Endothelial cell of umbilical vein (primary cell): ENCODE measurements around the gene DDX24. TPM values are rescaled to one million over a fixed set of nuclear protein-coding genes. Genes with fewer than 3 reads are reported as not detected.

ENCODE experiments used
- BruUV-seq: library from RNA; stranded (reverse); fragments of 400-500 nt; replicated peaks from 2 replicates; lab custom pipeline; 2021; lab: Mats Ljungman, UMichigan
- CTCF ChIA-PET: fragments of 300-600, 350-600 bp; sonication (Branson Sonifier 250); formaldehyde crosslinking; loops from one replicate; lab custom pipeline; 2021; ENCODE audit warnings: antibody characterized with exemption, inconsistent platforms; lab: Charles Lee
- POLR2A ChIA-PET: fragments of 300-600, 350-600 bp; sonication (Branson Sonifier 250); formaldehyde crosslinking; loops from one replicate; lab custom pipeline; 2021; ENCODE audit warnings: antibody characterized with exemption, inconsistent platforms; lab: Charles Lee
- DNase-seq: peaks from one replicate; pipeline ENCODE4 v3.0.0-alpha.2; 2011; ENCODE audit warnings: low read depth, low spot score
- FAIRE-seq: peaks from 2 replicates; lab custom pipeline; 2011; peaks lifted over from hg19 to GRCh38; lab: Jason Lieb, UNC
- H2AFZ ChIP-seq: 2 replicates; pipeline ENCODE4 v1.6.0; 2012; ENCODE audit warnings: low read depth, low read length, control low read depth, inconsistent platforms
- H3K27ac ChIP-seq: 2 replicates; pipeline ENCODE4 v1.5.1; 2011; ENCODE audit warnings: low read depth, mild to moderate bottlenecking, control low read depth, low read length, moderate library complexity; ENCODE audit not compliant: insufficient read depth
- H3K27me3 ChIP-seq, 2 experiments: 2 replicates each; pipeline versions ENCODE4 v1.6.0 to v1.6.1; 2011; ENCODE audit warnings: low read length in 2 of 2, mixed read lengths in 1 of 2; ENCODE audit not compliant: control insufficient read depth in 2 of 2, insufficient read depth in 2 of 2
- H3K36me3 ChIP-seq, 2 experiments: 2 replicates in 1 of 2; 3 replicates in 1 of 2; pipeline ENCODE4 v1.5.1; 2011; ENCODE audit warnings: low read length in 2 of 2, mild to moderate bottlenecking in 1 of 2, moderate library complexity in 1 of 2; ENCODE audit not compliant: control insufficient read depth in 2 of 2, insufficient read depth in 2 of 2; ENCODE audit errors: extremely low read depth in 1 of 2
- H3K4me1 ChIP-seq: 3 replicates; pipeline ENCODE4 v1.5.1; 2011; ENCODE audit warnings: mild to moderate bottlenecking, low read length; ENCODE audit not compliant: control insufficient read depth, insufficient read depth; ENCODE audit errors: extremely low read depth
- H3K4me2 ChIP-seq: 2 replicates; pipeline ENCODE4 v1.6.1; 2011; ENCODE audit warnings: low read length, control low read depth, mixed read lengths; ENCODE audit not compliant: insufficient read depth
- H3K4me3 ChIP-seq, 3 experiments: fragments of 200-600 bp in 1 of 3; sonication (generic), shearing (Covaris generic) in 1 of 3; replicated peaks in 1 of 3; 2 replicates each; pipeline ENCODE4 v1.5.1; 2011 to 2016; ENCODE audit warnings: control low read depth in 3 of 3, low read length in 3 of 3, mild to moderate bottlenecking in 2 of 3, inconsistent platforms in 1 of 3, low read depth in 1 of 3, moderate library complexity in 1 of 3; ENCODE audit not compliant: insufficient read depth in 1 of 3
- H3K79me2 ChIP-seq: 2 replicates; pipeline ENCODE4 v1.6.0; 2012; ENCODE audit warnings: low read length, inconsistent platforms; ENCODE audit not compliant: control insufficient read depth, insufficient read depth
- H3K9ac ChIP-seq: replicated peaks from 2 replicates; pipeline ENCODE3; 2011; ENCODE audit warnings: low read length, control low read depth; ENCODE audit not compliant: insufficient read depth; ENCODE audit errors: extremely low read depth
- H3K9me1 ChIP-seq: replicated peaks from 3 replicates; pipeline ENCODE4 v1.6.0; 2011; ENCODE audit warnings: mild to moderate bottlenecking, low read length; ENCODE audit not compliant: control insufficient read depth, insufficient read depth; ENCODE audit errors: extremely low read depth
- H3K9me3 ChIP-seq: replicated peaks from 2 replicates; pipeline ENCODE4 v1.5.1; 2012; ENCODE audit warnings: low read length, inconsistent platforms; ENCODE audit not compliant: control insufficient read depth, insufficient read depth
- H4K20me1 ChIP-seq: replicated peaks from 2 replicates; pipeline ENCODE3; 2011; ENCODE audit warnings: mild to moderate bottlenecking, low read length; ENCODE audit not compliant: control insufficient read depth, insufficient read depth; ENCODE audit errors: extremely low read depth
- CTCF ChIP-seq, 2 donors: IDR thresholded peaks; 1 replicate in 1 of 2; 2 replicates in 1 of 2; pipeline ENCODE4 v1.5.1; 2011; ENCODE audit warnings: low read length in 2 of 2, mild to moderate bottlenecking in 2 of 2, moderate library complexity in 2 of 2, control low read depth in 1 of 2, inconsistent platforms in 1 of 2, low read depth in 1 of 2; ENCODE audit not compliant: insufficient read depth in 1 of 2; ENCODE audit errors: extremely low read depth in 1 of 2
- EZH2 ChIP-seq: IDR thresholded peaks from 2 replicates; pipeline ENCODE4 v1.6.1; 2012; ENCODE audit warnings: borderline replicate concordance, low read depth, mild to moderate bottlenecking, moderate library complexity, low read length, inconsistent platforms; ENCODE audit not compliant: severe bottlenecking
- FOS ChIP-seq: IDR thresholded peaks from 2 replicates; pipeline ENCODE4 v1.6.1; 2011; ENCODE audit warnings: mild to moderate bottlenecking, low read length, moderate library complexity, borderline replicate concordance; ENCODE audit not compliant: insufficient read depth
- GATA2 ChIP-seq: IDR thresholded peaks from 2 replicates; pipeline ENCODE4 v1.7.0; 2011; ENCODE audit warnings: low read depth, mild to moderate bottlenecking, moderate library complexity, mixed read lengths, low read length; ENCODE audit not compliant: insufficient read length, insufficient read depth
- JUN ChIP-seq: IDR thresholded peaks from 2 replicates; pipeline ENCODE4 v1.6.1; 2011; ENCODE audit warnings: borderline replicate concordance, low read depth; ENCODE audit not compliant: insufficient read length, insufficient read depth
- MAX ChIP-seq: IDR thresholded peaks from 2 replicates; pipeline ENCODE4 v1.6.1; 2011; ENCODE audit not compliant: insufficient read depth, insufficient read length
- MYC ChIP-seq: IDR thresholded peaks from one replicate; pipeline ENCODE4 v1.6.1; 2011; ENCODE audit warnings: mild to moderate bottlenecking, low read depth, low read length
- POLR2A ChIP-seq: IDR thresholded peaks from 2 replicates; pipeline ENCODE4 v1.6.1; 2012; ENCODE audit warnings: low read depth, mild to moderate bottlenecking, control low read depth, low read length
- POLR2AphosphoS5 ChIP-seq: IDR thresholded peaks from 2 replicates; pipeline ENCODE4 v1.6.1; 2012; ENCODE audit warnings: low read depth, mild to moderate bottlenecking, control low read depth, low read length, moderate library complexity; ENCODE audit not compliant: insufficient read depth
- dilution Hi-C: fragments of 300-500 bp; cut with MboI; formaldehyde crosslinking; loops from one replicate; pipeline ENCODE4 v1.15.0; 2019; ENCODE audit warnings: low sequenced_read_pairs; ENCODE audit not compliant: extremely low pct_ligation_motif_present
- intact Hi-C: fragments of 100-400 bp; cut with micrococcal nuclease; formaldehyde crosslinking; loops from one replicate; pipeline ENCODE4 v1.10.0; 2022
- polyA plus RNA-seq, 4 experiments: library from polyadenylated mRNA; depleted of rRNA in 3 of 4; stranded (reverse) in 3 of 4; unstranded in 1 of 4; fragments of >200 nt; gene quantifications; 2 replicates each; pipeline versions ENCODE4 v1.2.1 to v1.2.3, GENCODE V29; 2011 to 2012; ENCODE audit warnings: missing spikeins in 1 of 4
- total RNA-seq: library from RNA; stranded (reverse); gene quantifications from 2 replicates; pipeline ENCODE4 v1.2.3, GENCODE V29; 2021

DDX24 gene
- total and polyA plus RNA-seq, 2 donors (not counting 3 experiments of a cell fraction or from before 2014, with no cell fraction given): 88.3 to 141 TPM

- dilution Hi-C loops (no loop called here), intact Hi-C loops (no loop called here)
- no peaks in the 10 kb centered on the region for H3K9me1 ChIP-seq
- H3K4me1 ChIP-seq: no peaks in the 10 kb centered on the region
- no peak for TF ChIP-seq POLR2AphosphoS5
- TF ChIP-seq FOS: no peak
- no peak for TF ChIP-seq MAX
- TF ChIP-seq JUN: no peak
- no peak for TF ChIP-seq EZH2
- TF ChIP-seq CTCF (IDR thresholded peaks at IDR 0.05; ENCODE audit: extremely low read depth in 1 of 2, insufficient read depth in 1 of 2, low read depth in 1 of 2, low read length in 2 of 2): no peak
- TF ChIP-seq GATA2: no peak
- no peak for TF ChIP-seq MYC
- no peak for TF ChIP-seq POLR2A
- no peak overlapping the region for H2AFZ ChIP-seq
- no peak overlapping the region for H3K9ac ChIP-seq
- peaks cover 0 to 8% of the 10 kb centered on the region in 2 experiments for H3K27me3 ChIP-seq
- H3K79me2 ChIP-seq: no peaks in the 10 kb centered on the region
- no peak overlapping the region for H3K27ac ChIP-seq
- H3K9me3 ChIP-seq: no peaks in the 10 kb centered on the region
- BruUV-seq: no TSS peak
- ChIA-PET CTCF (interaction anchor here (0.6 to 1.9 kb wide), 4 partner anchors 16 to 1250 kb away, joined by 3 to 7 read pairs (median 3); no protein-coding TSS in a partner anchor), POLR2A (no interaction called here)
- no peaks in the 10 kb centered on the region for H3K36me3 ChIP-seq
- no peak for FAIRE-seq
- no peaks in the 10 kb centered on the region for H4K20me1 ChIP-seq
- no peak overlapping the region for H3K4me3 ChIP-seq
- no peak overlapping the region for H3K4me2 ChIP-seq
- no peak for DNase-seq
These were observed 60.7 kb downstream of the DDX24 start for GRCh38 chr14:94020267-94020666.
